HG03460 (cell line): ENCODE data around the gene KRTAP12-4.
"Not testable (repeated sequence)": the region's sequence is repeated elsewhere in the genome, so short reads cannot be mapped to it uniquely, and the experiment has no call there.

Experiments used
- ATAC-seq: cut with Tn5 transposase; IDR thresholded peaks from one replicate; pipeline ENCODE4 v1.9.1; 2021; ENCODE audit not compliant: unreplicated experiment

Gene KRTAP12-4

GRCh38 chr21:44654576-44655175 lies at the start of gene KRTAP12-4:
KRTAP12-4 (minus strand) TSS chr21:44654659; CDS start chr21:44654614, 45 bp downstream.
- ATAC-seq = no peak

- ATAC-seq = no peak
Observed at GRCh38 chr21:44703731-44704635, 49.5 kb upstream of the KRTAP12-4 start.

- ATAC-seq = no peak
Observed at GRCh38 chr21:44702973-44703730, 48.7 kb upstream of the KRTAP12-4 start.

- no peak for ATAC-seq
Observed at GRCh38 chr21:44702111-44702972, 47.9 kb upstream of the KRTAP12-4 start.

- ATAC-seq = no peak
Observed at GRCh38 chr21:44701541-44701940, 47.1 kb upstream of the KRTAP12-4 start.

GRCh38 chr21:44701023-44701400 lies 46.6 kb upstream of the KRTAP12-4 start:
- ATAC-seq = no peak

GRCh38 chr21:44700101-44701022 lies 45.9 kb upstream of the KRTAP12-4 start:
- ATAC-seq = no peak

- ATAC-seq = no peak
Observed at GRCh38 chr21:44699502-44700001, 45.1 kb upstream of the KRTAP12-4 start.

GRCh38 chr21:44697811-44698734 lies 43.6 kb upstream of the KRTAP12-4 start:
- no peak for ATAC-seq

GRCh38 chr21:44697172-44697810 lies 42.8 kb upstream of the KRTAP12-4 start, which contains the start of gene KRTAP10-12:
KRTAP10-12 (plus strand) TSS chr21:44697172; CDS start chr21:44697202, 30 bp downstream.
- not testable (repeated sequence) for ATAC-seq

GRCh38 chr21:44696572-44696971 lies 42.1 kb upstream of the KRTAP12-4 start:
- no peak for ATAC-seq

- no peak for ATAC-seq
Observed at GRCh38 chr21:44695641-44696040, 41.2 kb upstream of the KRTAP12-4 start.

GRCh38 chr21:44695184-44695583 lies 40.7 kb upstream of the KRTAP12-4 start:
- no peak for ATAC-seq

GRCh38 chr21:44694776-44695175 lies 40.3 kb upstream of the KRTAP12-4 start:
- ATAC-seq = no peak

- no peak for ATAC-seq
Observed at GRCh38 chr21:44692798-44693512, 38.5 kb upstream of the KRTAP12-4 start.

- ATAC-seq = no peak
Observed at GRCh38 chr21:44691686-44692085, 37.2 kb upstream of the KRTAP12-4 start.

GRCh38 chr21:44689740-44690139 lies 35.3 kb upstream of the KRTAP12-4 start:
- not testable (repeated sequence) for ATAC-seq
